Adrenal gland (tissue), 12 donors: ENCODE data around the gene SLC24A3. TPM values are rescaled to one million over a fixed set of nuclear protein-coding genes. Genes with fewer than 3 reads are reported as not detected.

Experiments used
- DNase-seq, 7 donors: peaks; one replicate each; pipeline ENCODE4 v3.0.0-alpha.2; 2019 to 2020
- H3K27ac ChIP-seq, 5 donors: fragments of 200-600 bp; sonication (generic) in 4 of 5; 1 replicate in 3 of 5; 2 replicates in 2 of 5; pipeline versions ENCODE4 v1.5.1 to v1.8.0; 2016 to 2020; ENCODE audit warnings: mild to moderate bottlenecking in 1 of 5
- H3K27me3 ChIP-seq: fragments of 200-600 bp; 2 replicates; pipeline ENCODE4 v1.8.0; 2021
- H3K36me3 ChIP-seq, 2 donors: fragments of 200-600 bp; replicated peaks in 1 of 2; 1 replicate in 1 of 2; 2 replicates in 1 of 2; pipeline versions ENCODE4 v1.5.1 to v1.8.0; 2018 to 2022
- H3K4me1 ChIP-seq, 2 donors: fragments of 200-600 bp; replicated peaks in 1 of 2; 1 replicate in 1 of 2; 2 replicates in 1 of 2; pipeline versions ENCODE4 v1.5.1 to v1.8.0; 2018 to 2021
- H3K4me3 ChIP-seq, 4 donors: fragments of 200-600 bp; sonication (generic) in 3 of 4; one replicate each; pipeline ENCODE4 v1.5.1; 2016 to 2018
- H3K9me3 ChIP-seq, 3 donors: fragments of 200-600 bp; sonication (generic) in 1 of 3; replicated peaks in 1 of 3; 1 replicate in 2 of 3; 2 replicates in 1 of 3; pipeline versions ENCODE4 v1.5.1 to v1.8.0; 2016 to 2021
- POLR2A ChIP-seq, 2 donors: fragments of 450-650 bp; IDR thresholded peaks; one replicate each; pipeline ENCODE4 v1.6.1; 2017; ENCODE audit warnings: antibody characterized with exemption in 2 of 2, mild to moderate bottlenecking in 2 of 2, moderate library complexity in 1 of 2
- WGBS, 4 donors: extraction: QIAGEN DNeasy Blood & Tissue Kit in 2 of 4; methylation state at CpG; one replicate each; pipeline versions ENCODE4 v1.1.5 to v1.1.7; 2013 to 2017; 5-methylcytosine and 5-hydroxymethylcytosine counted together
- intact Hi-C, 2 donors: fragments of 100-400 bp; cut with DNase I; formaldehyde crosslinking; loops; one replicate each; pipeline versions ENCODE4 v1.14.1 to v1.15.0; 2022 to 2023
- polyA plus RNA-seq, 3 donors: library from polyadenylated mRNA; stranded (reverse); fragments of 200-250 nt in 2 of 3; fragments of 350-450 nt in 1 of 3; fragmentation: Illumina TruSeq in 1 of 3; extraction: RNeasy Lipid Tissue Mini Kit (QIAGEN cat#74804) in 1 of 3; gene quantifications; one replicate each; pipeline ENCODE4 v1.2.3, GENCODE V29; 2013 to 2014
- total RNA-seq, 9 donors: library from RNA; depleted of rRNA in 4 of 9; stranded (reverse); fragments of >200 nt in 4 of 9; fragments of 120-200 nt in 1 of 9; fragmentation: NEBNext Ultra II Directional in 1 of 9; extraction: Animal tissue kit (Norgen Biotek cat#: 25700) in 1 of 9; gene quantifications; one replicate each; pipeline versions ENCODE4 v1.1.0 to v1.2.4, GENCODE V29; 2013 to 2023
- TF ChIP-seq, protein P1 (sequence below), 6 experiments: fragments of 450-650 bp in 4 of 6; fragments of 200-600 bp in 2 of 6; sonication (generic) in 1 of 6; IDR thresholded peaks; 1 replicate in 5 of 6; 2 replicates in 1 of 6; pipeline versions ENCODE4 v1.5.1 to v1.8.0; 2016 to 2021; ENCODE audit warnings: antibody characterized with exemption in 6 of 6, mild to moderate bottlenecking in 2 of 6, moderate library complexity in 1 of 6
- donor health status: healthy with polysubstance abuse.
- donor health status: Bipolar disorder and iron deficiency.
- donor health status: DM: yes; HTN: yes; CAD: no.
- donor health status: DM: no; HTN: no; CAD: no.
- donor health status: DM: no; HTN: no; CAD: no.
- donor health status: DM: yes; HTN: yes; CAD: no.

The SLC24A3 gene
- total and polyA plus RNA-seq, 12 donors: 0.89 to 44.4 (median 2.7) TPM

DNA sequence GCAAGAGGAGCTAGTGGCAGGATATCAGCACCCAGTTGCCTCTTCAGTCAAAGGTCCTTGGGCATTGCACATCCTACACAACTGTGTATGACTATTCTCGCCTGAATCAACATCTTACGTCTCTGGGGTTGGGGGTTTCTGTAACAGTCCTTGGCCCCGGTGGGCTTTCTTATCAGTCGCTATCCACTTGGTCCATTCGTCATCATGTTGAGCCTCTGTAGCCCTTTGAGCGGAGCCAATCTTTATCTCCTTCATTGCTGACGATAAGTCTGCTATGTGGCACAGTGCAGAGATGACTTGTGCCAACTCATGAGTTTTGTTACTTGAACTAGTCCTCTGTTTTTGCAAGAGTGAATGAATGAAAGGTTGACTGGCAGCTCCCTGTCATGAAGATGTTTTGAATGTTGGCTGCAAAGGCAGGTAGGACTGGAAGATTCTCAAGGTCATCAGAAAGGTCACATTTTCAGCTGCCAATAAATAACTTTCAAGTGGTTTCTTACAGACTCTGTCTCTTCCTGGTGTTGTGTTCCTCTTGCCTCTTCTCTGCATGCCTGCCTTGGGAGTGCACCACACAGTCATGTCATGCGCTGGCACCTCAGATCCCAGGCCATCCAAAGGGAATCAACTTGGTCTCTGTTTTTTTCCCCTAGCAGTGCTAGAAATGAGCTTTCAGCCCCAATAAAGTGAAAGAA lies 238.9 kb downstream of the SLC24A3 start:
- H3K4me1 ChIP-seq: no peaks in the 10 kb centered on the region
- no peaks in the 10 kb centered on the region for H3K36me3 ChIP-seq
- no peak for DNase-seq
- TF ChIP-seq, protein P1, sequence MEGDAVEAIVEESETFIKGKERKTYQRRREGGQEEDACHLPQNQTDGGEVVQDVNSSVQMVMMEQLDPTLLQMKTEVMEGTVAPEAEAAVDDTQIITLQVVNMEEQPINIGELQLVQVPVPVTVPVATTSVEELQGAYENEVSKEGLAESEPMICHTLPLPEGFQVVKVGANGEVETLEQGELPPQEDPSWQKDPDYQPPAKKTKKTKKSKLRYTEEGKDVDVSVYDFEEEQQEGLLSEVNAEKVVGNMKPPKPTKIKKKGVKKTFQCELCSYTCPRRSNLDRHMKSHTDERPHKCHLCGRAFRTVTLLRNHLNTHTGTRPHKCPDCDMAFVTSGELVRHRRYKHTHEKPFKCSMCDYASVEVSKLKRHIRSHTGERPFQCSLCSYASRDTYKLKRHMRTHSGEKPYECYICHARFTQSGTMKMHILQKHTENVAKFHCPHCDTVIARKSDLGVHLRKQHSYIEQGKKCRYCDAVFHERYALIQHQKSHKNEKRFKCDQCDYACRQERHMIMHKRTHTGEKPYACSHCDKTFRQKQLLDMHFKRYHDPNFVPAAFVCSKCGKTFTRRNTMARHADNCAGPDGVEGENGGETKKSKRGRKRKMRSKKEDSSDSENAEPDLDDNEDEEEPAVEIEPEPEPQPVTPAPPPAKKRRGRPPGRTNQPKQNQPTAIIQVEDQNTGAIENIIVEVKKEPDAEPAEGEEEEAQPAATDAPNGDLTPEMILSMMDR (IDR thresholded peaks at IDR 0.05): no peak
- TF ChIP-seq POLR2A (IDR thresholded peaks at IDR 0.05): no peak
- H3K27me3 ChIP-seq: no peaks in the 10 kb centered on the region
- 55 to 61% (median 60%) methylated on average over 8 of the region's 8 CpGs for WGBS, 4 donors
- H3K9me3 ChIP-seq: no peaks in the 10 kb centered on the region
- H3K27ac ChIP-seq: no peak overlapping the region
- intact Hi-C loops: no loop called here
- H3K4me3 ChIP-seq: no peak overlapping the region

DNA sequence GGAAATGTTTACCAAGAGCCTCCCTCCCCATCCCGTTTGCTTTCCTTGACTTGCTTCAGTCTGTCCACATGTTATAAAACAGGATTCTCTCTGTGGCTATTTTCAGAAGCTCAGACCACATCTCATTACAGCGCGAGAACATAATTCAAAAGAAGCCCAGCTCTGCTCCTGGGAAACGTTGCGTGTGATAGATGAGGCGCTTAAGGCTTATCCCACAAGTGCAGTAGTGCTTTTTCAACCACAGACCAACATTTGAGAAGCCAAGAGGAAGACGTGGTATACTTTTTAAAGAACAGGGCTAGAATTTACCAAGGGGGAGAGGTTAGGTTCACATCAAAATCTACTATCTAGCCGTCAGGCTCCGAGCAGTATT lies 239.5 kb downstream of the SLC24A3 start:
- Histone ChIP-seq H3K36me3 (no peaks in the 10 kb centered on the region), H3K4me3 (no peak overlapping the region), H3K27me3 (no peaks in the 10 kb centered on the region), H3K27ac (no peak overlapping the region), H3K9me3 (no peaks in the 10 kb centered on the region), H3K4me1 (no peaks in the 10 kb centered on the region)
- intact Hi-C loops: no loop called here
- 60 to 73% (median 65%) methylated on average over 9 of the region's 9 CpGs for WGBS, 4 donors
- TF ChIP-seq POLR2A (IDR thresholded peaks at IDR 0.05): no peak
- TF ChIP-seq, protein P1 (IDR thresholded peaks at IDR 0.05): no peak
- no peak for DNase-seq

DNA sequence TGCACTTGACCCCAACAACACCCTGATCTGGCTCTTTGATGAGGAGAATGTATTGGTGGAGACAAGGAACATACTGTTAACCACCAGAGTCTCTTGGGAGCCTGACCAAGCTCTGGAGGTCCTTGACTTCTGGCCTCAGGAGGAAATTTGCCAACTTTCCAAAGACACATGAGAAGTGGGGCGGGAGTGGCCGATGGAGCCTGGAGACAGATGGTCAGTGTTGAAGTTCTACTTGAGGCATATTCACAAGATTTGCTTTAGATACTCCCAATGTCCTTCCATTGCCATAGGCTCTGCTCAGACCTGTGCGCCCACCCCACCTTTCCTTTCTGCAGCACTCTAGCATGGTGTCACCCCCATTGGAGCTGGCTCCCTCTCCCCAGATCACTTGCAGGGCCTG lies 241.0 kb downstream of the SLC24A3 start:
- no peaks in the 10 kb centered on the region for H3K4me1 ChIP-seq
- WGBS, 4 donors: 78 to 95% (median 89%) methylated on average over 3 of the region's 3 CpGs
- no peak overlapping the region for H3K4me3 ChIP-seq
- no peaks in the 10 kb centered on the region for H3K27me3 ChIP-seq
- intact Hi-C loops: no loop called here
- H3K9me3 ChIP-seq: no peaks in the 10 kb centered on the region
- H3K36me3 ChIP-seq: no peaks in the 10 kb centered on the region
- H3K27ac ChIP-seq: no peak overlapping the region
- TF ChIP-seq POLR2A (IDR thresholded peaks at IDR 0.05): no peak
- TF ChIP-seq, protein P1 (IDR thresholded peaks at IDR 0.05): no peak
- DNase-seq: no peak

DNA sequence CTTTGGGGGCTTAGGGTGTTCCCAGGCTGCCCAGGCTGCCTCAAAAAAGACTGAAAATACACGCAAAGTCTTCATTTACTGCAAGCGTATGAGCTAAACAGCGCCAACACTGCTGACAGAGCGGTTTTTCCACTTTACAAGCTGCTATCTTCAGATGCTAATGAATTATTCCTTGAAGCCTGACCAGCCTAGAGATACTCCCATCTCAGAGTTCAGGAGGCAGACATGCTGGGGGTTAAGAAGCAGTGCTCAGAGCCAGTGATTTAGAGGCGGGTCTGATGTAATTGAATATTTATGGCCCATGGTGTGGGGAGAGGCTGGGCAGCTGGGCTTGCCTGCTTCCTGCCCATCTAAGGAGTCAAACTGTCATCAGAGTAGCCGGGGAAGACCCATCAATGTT lies 241.4 kb downstream of the SLC24A3 start:
- H3K27ac ChIP-seq: no peak overlapping the region
- DNase-seq: no peak
- no peak overlapping the region for H3K4me3 ChIP-seq
- WGBS, 4 donors: 82 to 89% (median 86%) methylated on average over 6 of the region's 6 CpGs
- no peaks in the 10 kb centered on the region for H3K27me3 ChIP-seq
- TF ChIP-seq, protein P1 (IDR thresholded peaks at IDR 0.05): no peak
- no peak for TF ChIP-seq POLR2A (IDR thresholded peaks at IDR 0.05)
- H3K4me1 ChIP-seq: no peaks in the 10 kb centered on the region
- no peaks in the 10 kb centered on the region for H3K9me3 ChIP-seq
- intact Hi-C loops: no loop called here
- H3K36me3 ChIP-seq: no peaks in the 10 kb centered on the region
